HG03280 (cell line): ENCODE measurements around the gene CTDSP2.
A peak's percentile ranks its signal among the peaks of the same experiment; 100 is the strongest.
"Not testable (repeated sequence)": the region's sequence is repeated elsewhere in the genome, so short reads cannot be mapped to it uniquely, and the experiment has no call there.

Source experiments
- ATAC-seq: cut with Tn5 transposase; IDR thresholded peaks from one replicate; pipeline ENCODE4 v1.9.1; 2021; ENCODE audit warnings: mild to moderate bottlenecking, moderate library complexity; ENCODE audit not compliant: unreplicated experiment

CTDSP2 gene

DNA sequence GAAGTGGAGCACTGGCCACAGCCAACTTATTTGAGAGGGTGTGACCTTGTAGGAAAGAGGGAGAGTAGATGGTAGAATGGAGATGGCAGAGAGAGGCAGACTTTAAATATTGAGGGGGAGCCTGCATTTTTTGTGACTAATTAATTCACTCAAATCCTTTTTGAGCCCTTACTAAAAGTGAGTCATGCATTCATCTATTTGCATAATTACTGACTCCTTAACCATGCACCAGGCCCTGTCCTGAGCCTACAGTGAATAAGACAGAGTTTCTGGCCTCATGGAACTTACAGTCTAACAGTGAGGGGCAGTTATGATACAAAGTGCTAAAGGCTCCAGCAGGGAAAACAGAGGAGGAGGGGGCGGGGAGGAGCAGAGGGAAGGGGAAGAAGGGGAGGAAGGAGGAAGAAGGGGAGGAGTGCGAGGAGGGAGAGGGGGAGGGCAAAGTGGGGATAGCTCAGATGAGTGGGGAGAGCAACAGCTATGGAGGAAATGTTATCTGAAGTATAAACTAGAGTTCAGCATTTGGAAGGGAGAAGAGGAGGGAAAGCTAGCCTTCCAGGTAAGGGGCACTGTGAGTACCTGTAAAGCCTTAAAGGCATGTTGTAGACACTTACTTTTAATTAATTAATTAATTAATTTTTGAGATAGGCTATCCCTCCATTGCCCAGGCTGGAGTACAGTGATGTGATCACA, 7.5 kb upstream of the CTDSP2 start:
- no peak for ATAC-seq

DNA sequence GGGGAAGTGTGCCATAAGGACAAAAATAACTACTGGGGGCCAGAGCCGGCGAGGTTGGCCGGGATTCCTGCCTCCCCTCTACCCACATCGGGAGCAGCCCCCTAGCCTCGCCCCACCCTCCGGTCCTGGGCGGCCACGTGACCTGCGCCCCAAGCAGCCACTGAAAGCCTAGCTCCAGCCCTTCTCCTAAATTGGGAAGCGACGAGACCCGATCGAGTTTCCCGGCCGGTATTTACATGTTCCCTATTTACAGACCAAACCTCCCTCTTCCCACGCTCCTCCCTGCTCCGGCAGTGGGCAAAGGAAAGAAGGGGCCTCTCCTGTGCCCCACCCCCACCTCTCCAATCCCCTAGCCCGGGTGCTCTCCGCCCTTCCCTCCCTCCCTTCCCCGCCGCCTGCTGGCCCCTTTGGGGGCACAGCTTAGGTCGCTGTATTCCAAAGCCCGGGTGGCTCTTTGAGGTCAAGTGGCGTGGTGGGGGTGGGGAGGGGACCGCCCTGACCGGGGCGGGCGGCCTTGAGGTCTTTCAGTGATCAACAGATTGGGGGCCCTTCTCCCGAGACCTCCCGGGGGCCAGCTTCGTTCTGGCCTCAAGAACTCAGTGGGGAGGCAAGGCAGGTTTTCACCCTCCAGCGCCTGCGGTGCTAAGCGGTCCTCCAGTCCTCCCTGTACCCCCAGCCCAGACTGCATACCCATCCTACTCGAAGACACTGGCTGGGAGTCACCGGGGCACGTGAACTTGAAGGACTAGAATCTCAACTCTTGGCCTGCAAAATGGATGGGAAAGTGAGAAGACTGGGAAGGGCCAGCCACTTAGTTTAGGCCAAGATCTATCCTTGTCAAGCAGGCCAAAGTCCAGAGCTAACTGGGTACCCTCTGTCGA, 6.3 kb upstream of the CTDSP2 start:
- no peak for ATAC-seq

GRCh38 chr12:57852200-57852599, 5.7 kb upstream of the CTDSP2 start:
- ATAC-seq, result no peak

- no peak for ATAC-seq
Observed at GRCh38 chr12:57851552-57851951, 5.0 kb upstream of the CTDSP2 start.

DNA sequence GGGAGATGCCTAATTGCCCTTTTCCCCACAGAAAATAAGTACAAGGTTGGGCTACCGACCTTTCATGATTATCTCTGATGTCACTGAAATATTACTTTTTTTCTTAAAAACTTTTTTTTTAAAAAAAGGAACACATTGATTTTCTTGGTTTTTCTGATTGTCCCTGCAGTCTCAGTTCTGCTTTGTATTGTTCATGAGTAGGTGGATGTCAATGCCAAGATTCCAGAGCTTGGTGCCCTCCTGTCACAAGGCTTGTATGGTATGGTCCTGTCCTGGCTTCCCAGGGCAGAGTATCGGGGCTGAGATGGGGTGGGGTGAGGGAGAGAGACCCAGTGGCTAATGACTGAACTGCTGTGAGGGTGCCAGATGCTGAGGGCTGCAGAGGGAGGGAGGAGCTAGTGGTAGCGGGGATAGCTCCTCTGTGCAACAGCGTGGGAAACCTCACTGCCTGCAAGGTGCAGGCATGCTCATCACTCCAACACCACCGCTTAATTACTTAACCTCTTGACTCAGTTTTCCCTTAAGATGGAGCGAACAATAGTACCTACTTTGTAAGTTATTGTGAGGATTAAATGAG, 4.4 kb upstream of the CTDSP2 start:
- ATAC-seq, result peak; percentile 39

DNA sequence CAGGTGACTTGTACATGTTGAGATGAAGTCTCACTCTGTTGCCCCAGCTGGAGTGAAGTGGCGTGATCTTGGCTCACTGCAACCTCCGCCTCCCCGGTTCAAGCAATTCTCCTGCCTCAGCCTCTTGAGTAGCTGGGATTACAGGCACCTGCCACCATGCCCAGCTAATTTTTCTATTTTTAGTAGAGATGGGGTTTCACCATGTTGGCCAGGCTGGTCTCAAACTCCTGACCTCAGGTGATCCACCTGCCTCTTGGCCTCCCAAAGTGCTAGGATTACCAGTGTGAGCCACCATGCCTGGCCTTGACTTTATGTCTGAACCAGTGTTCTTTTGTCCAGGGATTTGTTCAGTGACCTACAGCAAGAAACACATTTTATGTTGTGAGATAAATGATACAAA, 2.9 kb upstream of the CTDSP2 start:
- ATAC-seq, result not testable (repeated sequence)

GRCh38 chr12:57849035-57849434, 2.5 kb upstream of the CTDSP2 start:
- no peak for ATAC-seq

GRCh38 chr12:57848208-57848607, 1.7 kb upstream of the CTDSP2 start:
- ATAC-seq, result no peak

GRCh38 chr12:57846285-57846576, 298 bp downstream of the CTDSP2 start:
- peak; percentile 8 for ATAC-seq

DNA sequence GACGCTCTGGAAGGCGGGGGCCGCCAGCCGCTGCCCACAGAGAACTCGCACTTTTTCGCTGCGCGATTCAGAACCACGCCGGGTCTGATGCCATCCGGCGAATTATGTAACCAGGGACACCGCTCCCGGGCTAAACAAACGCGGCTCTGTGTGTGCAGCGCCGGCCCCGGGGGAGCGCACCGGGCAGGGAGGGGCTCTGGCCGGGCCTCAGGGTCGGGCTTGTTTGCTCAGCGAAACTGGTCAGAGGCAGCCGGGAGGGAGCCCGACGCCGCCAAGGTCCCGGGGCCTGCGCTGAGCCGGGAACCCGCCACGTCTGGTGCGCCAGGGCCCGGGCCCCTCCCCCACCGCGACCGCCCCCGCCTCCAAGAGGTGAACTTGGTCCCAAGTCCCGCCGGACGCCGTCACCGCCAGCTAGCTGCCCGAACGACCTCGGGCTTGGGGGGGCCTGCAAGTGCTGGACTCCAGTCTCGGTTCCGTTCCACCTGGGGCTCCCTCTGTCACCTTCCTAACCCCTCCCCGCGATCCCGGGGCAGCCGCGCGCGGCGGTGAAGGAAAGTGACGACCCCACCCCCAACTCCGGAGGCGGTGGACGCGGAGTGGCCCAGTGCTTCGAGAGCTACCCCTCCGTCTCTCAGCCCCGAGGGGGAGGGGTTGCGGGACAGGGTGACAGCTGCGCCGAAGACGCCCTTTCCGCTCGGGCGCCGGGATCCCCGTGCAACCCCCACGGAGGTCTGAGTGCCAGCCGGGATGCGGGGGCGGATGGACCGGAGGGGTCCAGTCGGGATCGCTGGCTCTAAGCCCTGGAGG, 848 bp downstream of the CTDSP2 start:
- ATAC-seq, result peak; percentile 31

- ATAC-seq, result no peak
Observed at GRCh38 chr12:57844709-57845477, 1.6 kb downstream of the CTDSP2 start.

DNA sequence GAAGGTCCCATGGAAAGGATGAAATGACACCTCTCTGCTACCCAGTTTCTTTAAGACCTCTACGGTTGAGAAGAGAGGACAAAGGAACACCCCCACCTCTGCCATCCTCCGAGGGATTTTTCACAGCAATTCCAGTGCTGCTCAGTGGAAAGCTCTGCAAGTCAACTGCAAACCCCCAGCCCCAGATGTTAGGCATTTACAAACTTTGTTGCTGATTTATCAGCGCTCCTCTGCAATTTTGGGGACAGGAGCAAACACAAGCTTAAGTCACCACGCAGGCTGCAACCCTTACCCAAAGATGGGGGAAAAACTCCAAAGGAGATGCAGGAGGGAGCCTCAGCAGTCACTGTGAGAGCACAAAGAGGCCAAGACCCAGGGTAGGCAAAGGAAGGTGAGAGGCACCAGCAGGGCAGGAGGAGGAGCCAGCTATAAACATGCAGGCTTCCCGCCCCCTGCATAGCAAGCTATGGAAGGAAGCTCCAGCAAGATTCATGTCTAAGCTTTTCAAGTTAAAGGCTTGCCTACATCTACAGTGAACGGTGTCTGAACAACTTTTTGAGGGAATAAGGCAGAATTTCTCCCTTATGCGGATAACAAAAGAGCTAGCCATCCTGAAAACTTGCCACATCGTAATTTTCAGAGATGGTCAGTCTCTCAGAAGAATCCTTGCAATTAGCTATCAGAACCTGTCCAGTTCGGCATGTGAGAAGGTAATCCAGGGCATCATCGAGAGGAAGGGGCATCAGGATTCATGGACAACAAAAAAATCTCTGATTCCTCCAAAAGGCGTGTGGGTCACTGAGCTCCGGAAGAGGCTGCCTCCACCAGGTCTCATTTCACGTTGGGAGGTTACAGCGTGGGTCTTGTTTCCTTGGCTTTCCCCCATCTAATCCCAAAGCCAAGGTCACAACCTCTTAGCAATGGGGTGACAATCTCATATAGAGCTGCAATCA, 3.9 kb downstream of the CTDSP2 start:
- no peak for ATAC-seq

- ATAC-seq, result no peak
Observed at GRCh38 chr12:57841445-57841844, 5.1 kb downstream of the CTDSP2 start.

GRCh38 chr12:57840726-57841125, 5.8 kb downstream of the CTDSP2 start:
- no peak for ATAC-seq

DNA sequence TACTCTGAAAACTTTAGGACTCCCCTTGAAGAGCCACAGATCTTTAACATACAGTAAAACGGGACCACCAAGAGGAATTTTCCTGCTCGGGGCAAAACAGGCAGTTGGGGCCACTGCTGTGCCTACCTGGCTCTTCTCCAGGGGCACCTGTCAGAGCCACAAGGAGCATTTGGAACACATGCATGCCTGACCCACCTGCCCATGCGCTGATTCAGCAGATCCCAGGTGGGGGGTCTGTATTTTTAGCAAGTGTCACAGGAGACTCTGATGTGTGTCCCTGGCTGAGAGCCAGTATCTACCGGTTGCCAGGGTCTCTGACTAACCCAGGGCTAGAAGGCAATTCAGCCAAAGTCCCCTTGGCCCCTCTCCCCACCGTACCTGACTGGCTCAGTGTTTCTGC, 6.5 kb downstream of the CTDSP2 start:
- no peak for ATAC-seq

DNA sequence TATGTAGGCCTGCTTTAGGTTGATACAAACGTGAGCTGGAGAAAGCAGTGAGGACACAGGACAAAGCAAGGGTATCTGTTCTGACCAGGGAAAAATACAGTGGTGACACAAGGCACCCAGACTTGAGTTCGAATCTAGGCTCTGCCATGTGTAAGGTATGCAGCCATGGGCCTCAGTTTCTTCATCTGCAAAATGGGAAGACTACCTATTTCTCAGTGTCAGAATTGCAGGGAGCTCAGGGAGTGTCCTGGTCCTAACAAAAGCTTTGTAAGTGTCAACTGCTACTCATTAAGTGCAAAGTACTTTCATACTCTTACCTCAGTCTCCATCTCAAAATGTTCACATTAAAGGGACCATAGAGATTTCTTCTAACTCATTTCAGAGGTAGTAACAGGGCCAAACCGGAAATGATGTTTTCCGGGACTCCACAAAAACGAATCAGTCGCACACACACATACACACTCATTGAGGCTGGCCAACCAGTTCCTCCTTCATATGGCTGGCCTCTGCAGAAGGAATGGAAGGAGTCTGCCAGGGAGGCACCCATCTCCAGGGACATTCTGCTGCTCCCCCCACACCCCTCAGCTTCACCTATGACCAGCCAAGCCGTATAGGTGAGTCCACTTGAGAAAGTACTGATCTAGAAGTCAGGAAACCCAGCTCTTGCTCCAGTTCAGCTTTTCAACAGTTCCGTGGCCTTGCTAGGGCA, 7.8 kb downstream of the CTDSP2 start:
- no peak for ATAC-seq

DNA sequence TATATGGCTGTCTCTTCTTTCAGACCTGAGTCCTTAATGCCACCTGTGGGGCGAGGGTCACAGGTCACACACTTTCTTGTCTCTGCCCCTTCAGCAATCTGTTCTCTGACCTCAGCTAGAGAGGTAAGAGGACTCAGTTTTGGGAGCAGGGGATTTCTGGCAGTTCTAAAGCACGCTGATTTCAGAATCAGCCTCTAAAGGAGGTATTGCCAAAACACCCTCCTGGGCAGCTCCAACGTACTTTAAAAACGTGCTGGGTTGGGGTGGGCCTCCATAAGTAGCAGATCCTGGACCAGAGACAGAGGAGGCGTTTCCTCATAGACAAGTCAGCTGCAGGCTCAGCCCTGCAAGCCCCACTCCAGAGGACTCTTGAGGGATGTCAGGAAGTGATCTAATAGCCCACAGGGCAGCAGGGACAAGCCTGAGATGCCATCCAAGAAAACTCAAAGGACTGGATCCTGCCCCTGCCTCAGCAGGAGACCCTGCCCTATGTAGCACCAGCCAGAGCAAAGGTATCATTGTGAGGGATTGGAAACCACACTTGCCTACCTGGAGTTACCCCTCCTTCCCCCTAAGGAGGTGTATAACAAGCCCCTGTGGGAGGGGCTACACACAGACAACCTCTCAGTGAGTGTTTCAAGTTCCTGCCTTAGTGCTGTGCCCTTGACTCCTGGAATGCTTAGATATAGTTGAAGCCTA, 8.5 kb downstream of the CTDSP2 start:
- ATAC-seq, result no peak
